Dermis microvascular lymphatic vessel endothelial cell (primary cell): Measurements from ENCODE around the gene NAA80. TPM values are rescaled to one million over a fixed set of nuclear protein-coding genes. Genes with fewer than 3 reads are reported as not detected.
"Not testable (repeated sequence)": the region's sequence is repeated elsewhere in the genome, so short reads cannot be mapped to it uniquely, and the experiment has no call there.

Source experiments
- DNase-seq, 2 donors: peaks; one replicate each; pipeline versions ENCODE4 v3.0.0 to v3.0.0-alpha.2; 2010; ENCODE audit warnings: low read depth in 2 of 2
- total RNA-seq: library from RNA; depleted of rRNA; stranded (reverse); fragments of >200 nt; gene quantifications from 2 replicates; pipeline ENCODE4 v1.2.1, GENCODE V29; 2014

The NAA80 gene
- total RNA-seq, 1 donor from 2014 or later, result 4.5 TPM

DNA sequence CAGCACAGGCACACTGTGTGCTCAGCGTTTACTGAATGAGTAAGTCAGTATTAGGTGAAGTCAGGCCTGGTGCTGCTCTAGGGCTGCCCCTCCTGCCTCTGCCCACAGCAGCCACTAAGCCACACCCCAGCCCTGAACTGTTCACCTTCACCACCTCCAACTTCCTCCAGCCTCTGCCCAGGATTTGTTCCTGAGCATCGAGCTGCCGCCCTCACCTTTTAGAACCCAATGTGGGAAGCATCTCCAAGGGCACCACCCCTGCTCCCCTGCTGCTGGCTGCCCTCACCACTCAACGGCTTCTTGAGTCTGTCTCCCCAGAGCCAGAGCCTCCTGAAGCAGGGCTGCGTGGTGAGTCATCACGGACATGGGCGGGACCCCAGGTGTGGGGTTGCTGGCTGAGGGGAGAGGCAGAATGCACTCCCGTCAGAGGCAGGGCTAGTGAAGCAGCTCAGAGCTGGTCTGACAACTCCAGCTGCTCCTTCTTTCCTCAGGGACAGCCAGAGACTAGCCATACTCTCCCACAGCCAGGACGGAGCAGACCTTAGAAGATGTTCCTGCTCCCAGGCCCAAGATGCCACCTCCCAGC is 17.5 kb upstream of the NAA80 start:
- DNase-seq, result peak in 1 of 2 donors; percentile 62

DNA sequence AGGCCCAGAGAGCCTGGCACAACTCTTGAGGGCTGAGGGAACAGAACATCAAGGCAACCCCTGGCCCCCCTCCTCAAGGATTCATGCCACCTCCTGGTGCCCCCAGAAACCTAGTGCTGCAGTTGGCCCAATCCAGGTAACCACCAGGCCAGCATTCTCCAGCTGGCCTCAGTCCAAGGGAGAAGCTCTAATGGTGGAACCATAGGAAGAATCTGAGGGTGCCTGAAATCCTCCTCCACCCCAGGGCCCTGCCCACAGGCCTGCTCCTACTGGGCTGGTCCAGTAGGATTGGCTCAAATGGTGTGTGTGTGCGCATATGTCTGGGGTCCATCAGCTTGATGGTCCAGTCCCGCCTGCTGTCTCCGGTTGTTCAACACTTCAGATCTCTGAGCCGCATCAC is 15.6 kb upstream of the NAA80 start:
- no peak for DNase-seq

- DNase-seq, result no peak
These were observed 15.1 kb upstream of the NAA80 start for GRCh38 chr3:50314342-50314741.

DNA sequence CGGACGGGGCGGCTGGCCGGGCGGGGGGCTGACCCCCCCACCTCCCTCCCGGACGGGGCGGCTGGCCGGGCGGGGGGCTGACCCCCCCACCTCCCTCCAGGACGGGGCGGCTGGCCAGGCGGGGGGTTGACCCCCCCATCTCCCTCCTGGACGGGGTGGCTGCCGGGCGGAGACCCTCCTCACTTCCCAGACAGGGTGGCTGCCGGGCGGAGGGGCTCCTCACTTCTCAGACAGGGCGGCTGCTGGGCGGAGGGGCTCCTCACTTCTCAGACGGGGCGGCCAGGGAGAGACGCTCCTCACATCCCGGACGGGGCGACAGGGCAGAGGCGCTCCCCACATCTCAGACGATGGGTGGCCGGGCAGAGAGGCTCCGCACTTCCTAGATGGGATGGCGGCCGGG is 12.8 kb upstream of the NAA80 start:
- DNase-seq, result not testable (repeated sequence)

- DNase-seq, result no peak
These were observed 5.4 kb upstream of the NAA80 start for GRCh38 chr3:50304601-50305000.

GRCh38 chr3:50303013-50303815 is 4.0 kb upstream of the NAA80 start, which contains the start of gene HYAL1:
HYAL1 (minus strand) TSS chr3:50303574; CDS start chr3:50302956, 618 bp downstream.
- DNase-seq, result peak; percentile 52 to 63

- no peak for DNase-seq
These were observed 3.1 kb upstream of the NAA80 start for GRCh38 chr3:50302095-50303012.

GRCh38 chr3:50300681-50301254 is 1.6 kb upstream of the NAA80 start:
- no peak for DNase-seq

DNA sequence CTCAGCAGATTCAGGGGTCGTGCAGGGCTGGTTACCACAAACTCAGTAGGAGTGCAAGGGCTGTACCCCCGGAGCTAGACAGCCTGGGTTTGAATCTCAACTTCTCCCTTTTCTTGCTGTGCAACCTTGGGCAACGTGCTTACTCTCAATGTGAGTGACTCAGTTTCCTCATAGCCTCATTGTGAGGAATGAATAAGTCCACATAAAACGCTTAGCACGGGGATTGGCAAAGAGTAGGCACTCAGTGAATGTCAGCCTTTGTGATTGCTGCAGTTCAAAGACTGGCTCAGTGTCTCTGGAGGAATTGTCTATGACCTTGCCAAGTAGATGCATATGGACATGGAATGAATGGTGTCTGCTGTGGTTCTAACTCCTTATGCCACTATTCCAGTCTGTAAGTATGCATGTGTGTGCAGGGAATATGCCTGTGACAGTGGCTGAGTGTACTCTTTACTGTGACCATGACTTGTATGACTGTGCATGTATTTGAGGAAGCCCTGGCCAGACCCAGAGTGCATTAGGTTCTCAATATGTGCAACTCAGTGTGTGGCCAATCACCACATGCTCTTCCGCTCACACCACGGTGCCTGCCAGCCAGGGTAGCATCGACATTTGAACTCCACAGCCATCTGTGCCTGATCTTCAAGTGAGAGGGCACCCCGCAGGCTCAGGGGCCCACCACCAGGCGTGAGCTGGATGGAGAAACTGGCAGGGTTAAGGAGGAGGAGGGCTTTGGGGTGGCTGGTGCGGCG is 900 bp upstream of the NAA80 start:
- DNase-seq, result peak in 1 of 2 donors; percentile 69

DNA sequence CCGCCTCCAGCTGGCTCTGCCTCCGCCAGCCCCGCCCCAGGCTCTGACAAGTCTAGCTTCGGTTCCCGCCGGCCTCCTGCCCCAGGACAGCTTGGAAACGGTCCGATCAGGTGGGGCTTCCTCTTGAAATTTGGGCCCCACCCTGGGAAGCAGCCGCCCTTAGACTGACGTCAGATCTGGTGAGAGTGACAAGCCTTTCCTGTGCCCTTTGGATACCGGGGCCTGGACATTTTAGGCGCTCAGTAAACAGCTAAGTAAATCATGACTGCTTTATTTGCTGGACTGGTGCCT is 378 bp upstream of the NAA80 start:
- DNase-seq, result no peak

DNA sequence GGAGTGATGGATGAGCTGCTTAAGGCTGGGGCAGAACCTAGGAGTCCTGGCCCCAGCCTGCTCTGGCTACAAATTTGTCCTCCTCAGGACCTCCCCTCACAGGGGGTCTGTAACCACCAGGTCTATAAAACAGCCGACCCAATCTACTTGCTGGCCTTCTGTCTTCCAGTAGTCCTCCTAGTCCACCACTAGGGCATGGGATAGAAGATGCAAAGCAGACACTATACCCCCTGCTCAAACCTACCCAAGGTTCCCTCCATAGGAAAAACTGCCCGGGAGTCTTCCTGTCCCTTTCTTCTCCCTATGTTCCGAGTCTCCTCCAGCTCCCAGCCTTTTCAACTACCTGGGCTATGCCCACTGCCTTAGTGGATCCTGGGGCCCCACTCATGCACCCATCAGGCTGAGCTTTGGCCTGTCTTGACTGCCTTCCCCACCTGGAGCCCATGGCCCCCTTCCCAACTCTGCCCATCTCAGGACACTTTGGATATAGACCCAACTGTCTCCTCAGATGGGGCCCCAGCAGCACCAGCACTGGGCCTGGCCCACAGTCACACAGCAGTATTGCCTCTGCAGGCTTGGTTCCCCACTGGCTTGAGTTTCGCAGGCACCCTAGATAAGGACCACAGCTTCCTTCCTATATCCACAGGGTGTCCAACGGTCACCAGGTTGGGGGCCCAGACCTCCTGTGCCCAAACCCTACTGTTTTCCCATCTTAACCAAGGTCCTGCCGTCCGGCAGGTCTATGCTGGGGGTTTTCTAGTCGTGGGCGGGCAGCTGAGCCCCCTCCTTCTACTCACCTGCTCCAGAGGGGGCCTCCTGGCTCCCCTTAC is 1.1 kb downstream of the NAA80 start:
- no peak for DNase-seq

DNA sequence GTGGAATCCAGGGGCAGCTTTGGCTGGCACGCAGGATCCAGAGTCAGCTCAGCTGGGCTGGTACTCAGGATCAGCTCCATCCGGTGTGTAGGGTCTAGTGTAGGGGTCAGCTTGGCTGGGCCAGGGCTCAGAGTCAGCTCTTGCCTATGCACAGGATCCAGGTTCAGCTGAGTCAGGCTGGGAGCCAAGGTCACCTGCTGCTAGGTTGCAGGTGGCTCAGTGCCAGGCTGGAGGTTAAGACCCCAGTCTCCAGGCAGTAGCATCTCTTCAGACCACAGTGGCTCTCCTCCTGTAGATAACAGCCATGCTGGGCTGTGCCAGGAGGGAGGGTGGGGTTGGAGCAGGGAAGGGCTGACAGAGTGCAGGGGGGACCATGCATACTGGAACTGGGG is 1.8 kb downstream of the NAA80 start:
- DNase-seq, result no peak

DNA sequence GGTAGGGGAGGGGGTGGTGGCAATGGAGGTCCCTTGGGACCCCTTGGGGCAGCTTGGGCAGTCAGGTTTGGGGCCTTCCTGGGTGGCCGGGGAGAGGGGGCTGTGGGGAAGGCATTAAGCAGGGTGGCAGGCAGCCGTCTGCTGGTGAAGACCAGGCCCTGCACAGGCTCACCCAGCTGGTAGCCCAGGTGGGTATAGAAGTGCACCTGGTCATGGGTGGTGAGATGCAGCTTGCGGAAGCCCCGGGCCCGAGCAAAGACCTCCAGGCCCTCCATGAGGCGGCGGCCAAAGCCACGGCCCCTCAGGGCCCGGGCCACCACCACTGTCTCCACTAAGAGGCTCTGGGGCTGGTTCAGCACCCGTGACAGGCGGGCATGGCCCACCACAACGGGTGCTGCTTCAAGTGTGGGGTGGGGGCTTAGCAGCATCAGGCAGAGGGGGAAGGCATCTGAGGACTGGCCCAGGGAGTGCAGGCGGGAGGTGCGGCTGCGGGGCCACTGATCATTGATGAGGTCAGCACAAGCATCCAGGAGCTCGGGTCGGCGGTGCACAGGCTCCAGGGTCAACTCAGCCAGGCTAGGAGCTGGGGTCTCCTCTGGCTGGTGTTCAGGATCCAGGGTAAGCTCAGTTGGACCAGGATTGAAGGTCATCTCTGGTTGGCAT is 2.4 kb downstream of the NAA80 start:
- DNase-seq, result no peak

GRCh38 chr3:50295553-50296431 is 3.4 kb downstream of the NAA80 start:
- DNase-seq, result no peak

DNA sequence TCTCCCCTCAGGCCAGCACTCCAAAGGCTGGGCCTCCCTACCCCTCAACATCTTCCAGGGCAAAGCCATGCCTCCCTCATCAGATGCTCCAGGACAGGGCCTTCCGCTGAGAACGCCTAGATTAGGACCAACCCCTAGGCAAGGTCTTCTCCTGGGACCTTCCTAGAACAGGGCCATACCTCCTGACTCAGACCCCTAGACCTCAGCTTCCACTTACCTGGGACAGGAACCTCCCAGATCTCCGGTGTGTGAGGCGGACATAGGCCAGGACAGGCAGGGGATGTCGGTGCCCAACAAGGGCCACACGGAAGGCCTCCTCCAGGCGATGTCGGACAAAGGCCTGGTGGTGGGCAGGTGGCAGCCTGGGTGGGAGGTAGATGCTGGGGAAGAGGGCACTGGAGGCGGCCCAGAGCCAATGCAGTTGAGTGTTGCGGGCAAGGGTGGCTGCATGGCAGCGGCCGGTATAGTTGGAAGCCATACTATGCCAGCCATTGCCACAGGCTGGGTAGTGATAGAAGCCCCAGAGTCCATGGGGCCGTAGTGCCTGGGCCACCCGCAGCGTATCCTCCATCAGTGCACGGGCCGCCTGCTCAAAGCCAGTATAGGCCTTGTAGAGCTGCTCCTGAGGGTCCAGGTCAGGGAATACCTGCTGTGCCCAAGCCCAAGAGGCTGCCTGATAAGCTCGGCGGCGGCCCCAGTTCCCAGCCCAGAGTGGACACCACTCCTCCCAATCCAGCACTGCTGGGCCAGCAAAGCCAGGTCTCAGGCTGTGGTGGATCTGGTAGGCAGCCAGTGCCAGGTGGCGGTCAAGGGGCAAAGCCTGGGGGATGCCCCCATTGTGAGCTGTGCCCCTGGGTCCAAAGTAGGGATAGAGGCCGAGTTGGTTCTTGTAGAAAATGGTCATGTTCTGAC is 4.5 kb downstream of the NAA80 start:
- no peak for DNase-seq

GRCh38 chr3:50294089-50294488 is 5.1 kb downstream of the NAA80 start:
- DNase-seq, result no peak

GRCh38 chr3:50293079-50293801 is 6.0 kb downstream of the NAA80 start:
- DNase-seq, result no peak
